NCI-H748 (cell line): ENCODE results near the gene MEGF9.
"Not testable (repeated sequence)": the region's sequence is repeated elsewhere in the genome, so short reads cannot be mapped to it uniquely, and the experiment has no call there.

Source experiments
- DNase-seq: peaks from one replicate; lab custom pipeline; 2025; ENCODE audit not compliant: unreplicated experiment; lab: John Stamatoyannopoulos, UW

The MEGF9 gene

GRCh38 chr9:120659676-120660075 is 54.6 kb downstream of the MEGF9 start:
- DNase-seq: no peak

DNA sequence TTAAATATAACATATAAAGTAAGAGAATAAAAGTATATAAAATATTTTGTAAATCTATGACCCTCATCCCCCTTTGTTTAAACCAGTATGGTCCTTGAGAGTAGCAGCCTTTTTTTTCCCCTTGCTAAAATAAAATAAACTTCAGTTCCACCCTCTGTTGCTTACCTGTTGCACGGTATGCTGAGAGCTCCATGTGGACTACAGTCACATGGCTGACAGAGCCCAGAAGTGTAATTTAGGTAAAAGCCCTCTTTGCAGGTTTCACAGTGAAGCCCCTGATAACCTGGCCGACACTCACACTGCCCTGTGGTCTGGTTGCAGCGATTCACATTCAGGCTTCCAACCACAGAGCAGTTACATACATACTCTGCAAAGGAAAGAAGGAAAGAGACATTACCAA is 55.1 kb downstream of the MEGF9 start:
- no peak for DNase-seq

GRCh38 chr9:120655005-120655622 is 59.2 kb downstream of the MEGF9 start:
- DNase-seq: no peak

GRCh38 chr9:120654272-120654671 is 60.0 kb downstream of the MEGF9 start:
- no peak for DNase-seq

DNA sequence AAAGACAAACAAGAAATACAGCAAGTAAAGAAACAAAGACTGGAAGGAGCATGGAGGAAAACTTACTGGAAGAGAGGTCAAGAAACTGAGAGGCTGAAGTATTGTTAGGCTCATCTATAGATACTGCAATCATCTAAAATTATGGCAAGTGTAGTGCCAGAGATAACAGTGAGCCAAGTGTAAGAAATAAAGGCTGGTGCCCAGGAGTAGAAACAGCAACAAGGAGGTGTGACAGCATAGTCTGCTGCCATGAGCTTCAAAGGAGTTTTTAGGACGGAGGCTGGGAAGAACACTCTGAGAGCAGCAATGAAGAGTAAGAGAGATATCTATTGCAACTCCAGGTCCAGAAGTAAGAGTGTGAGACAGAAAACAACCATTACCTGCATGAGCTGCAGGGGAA is 60.5 kb downstream of the MEGF9 start:
- DNase-seq: no peak

DNA sequence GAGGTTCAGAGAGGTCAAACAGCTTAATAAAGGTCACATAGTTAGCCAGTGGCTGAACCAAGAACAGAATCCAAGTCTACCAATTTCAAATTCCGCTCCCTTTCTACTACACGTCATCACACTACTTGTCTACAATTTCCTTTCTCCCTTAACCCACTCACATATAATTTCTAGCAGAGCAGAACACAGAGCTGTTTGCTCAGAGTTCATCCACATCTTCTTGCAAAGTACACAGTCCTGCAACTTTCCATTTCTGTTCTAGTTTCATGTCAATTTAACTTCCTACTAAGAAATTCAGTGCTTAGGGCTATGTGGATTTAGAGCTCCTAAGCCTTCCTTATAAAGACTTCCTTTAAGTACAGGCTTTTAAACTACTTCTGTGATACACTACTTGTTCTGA is 61.3 kb downstream of the MEGF9 start:
- no peak for DNase-seq

- DNase-seq: no peak
These were observed 63.9 kb downstream of the MEGF9 start for GRCh38 chr9:120650352-120650751.

DNA sequence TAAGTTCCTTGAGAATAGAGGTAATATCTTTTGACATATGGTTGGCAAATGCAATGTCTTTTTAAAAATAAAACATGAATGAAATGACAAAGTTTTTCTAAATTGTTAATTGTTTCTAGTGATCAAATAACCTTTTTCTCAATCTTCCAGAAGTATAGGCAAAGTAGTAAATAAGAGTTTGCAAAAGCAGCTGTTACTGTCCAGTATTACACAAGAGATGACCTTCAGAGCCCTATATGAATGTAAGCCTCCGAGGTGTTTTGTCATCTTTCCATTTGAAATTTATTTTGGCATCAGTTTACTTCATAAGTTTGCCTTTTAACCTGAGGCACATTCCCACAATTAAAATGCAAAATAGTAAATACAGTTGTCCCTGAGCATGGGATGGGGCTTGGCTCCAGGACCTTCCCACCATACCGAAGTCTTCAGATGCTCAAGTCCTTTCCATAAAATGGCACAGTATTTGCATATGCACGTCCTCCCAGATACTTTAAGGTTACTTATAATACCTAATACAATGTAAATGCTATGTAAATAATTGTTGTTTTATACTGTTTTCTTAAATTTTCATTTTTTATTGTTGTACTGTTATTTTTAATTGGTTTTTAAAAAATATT is 65.6 kb downstream of the MEGF9 start:
- no peak for DNase-seq

DNA sequence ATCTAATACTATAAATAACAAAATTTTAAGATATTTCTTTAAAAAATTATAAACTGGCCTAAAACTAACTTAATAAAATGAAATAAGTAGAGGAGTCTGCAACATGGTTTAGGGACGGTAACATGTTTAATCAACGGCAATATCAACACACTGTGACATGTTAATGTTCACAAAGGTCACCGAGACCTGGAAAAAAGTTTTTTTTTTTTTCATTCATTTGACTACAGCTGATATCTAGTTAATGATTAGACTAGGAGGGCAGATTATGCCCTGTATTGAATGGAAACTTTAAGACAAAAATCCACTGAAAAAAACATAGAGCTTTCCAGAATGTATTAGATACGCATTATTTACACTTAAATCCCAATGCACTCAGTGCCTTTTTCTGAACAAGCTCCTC is 67.3 kb downstream of the MEGF9 start:
- no peak for DNase-seq

DNA sequence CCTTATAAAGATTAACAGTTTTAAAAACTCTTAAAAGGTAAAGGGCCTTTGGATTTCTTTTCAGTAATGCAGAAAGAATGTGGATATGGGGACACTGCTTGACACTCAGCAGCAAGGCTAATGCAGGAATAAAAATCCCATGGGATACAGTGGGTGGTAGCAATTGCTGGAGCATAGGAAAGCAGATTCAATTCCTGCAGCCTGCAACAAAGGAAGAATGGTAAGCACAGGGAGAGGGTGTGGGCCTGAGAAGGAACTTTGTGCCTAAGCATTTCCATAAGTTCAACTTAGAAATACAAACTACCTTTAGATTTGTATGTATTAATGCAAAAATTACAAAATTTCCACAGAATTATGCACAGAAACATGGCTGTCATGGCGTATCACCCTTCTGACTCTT is 68.5 kb downstream of the MEGF9 start:
- DNase-seq: no peak

- DNase-seq: no peak
These were observed 71.2 kb downstream of the MEGF9 start for GRCh38 chr9:120643061-120643460.

GRCh38 chr9:120642129-120642770 is 72.0 kb downstream of the MEGF9 start:
- DNase-seq: no peak

- DNase-seq: not testable (repeated sequence)
These were observed 73.4 kb downstream of the MEGF9 start for GRCh38 chr9:120640874-120641273.

GRCh38 chr9:120640380-120640779 is 73.9 kb downstream of the MEGF9 start:
- DNase-seq: no peak

DNA sequence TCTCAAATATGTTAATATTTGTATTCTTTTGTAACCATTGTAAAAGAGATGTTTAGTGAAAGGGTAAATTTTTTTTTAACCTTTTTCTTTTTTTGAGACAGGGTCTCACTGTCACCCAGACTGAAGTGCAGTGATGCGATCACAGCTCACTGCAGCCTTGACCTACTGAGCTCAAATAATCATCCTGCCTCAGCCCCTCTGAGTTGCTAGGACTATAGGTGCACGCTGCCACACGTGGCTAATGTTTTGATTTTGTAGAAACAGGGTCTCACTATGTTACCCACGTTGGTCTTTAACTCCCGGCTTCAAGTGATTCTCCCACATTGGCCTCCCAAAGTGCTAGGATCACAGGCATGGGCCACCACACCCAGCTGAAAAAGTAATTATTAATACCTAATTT is 76.4 kb downstream of the MEGF9 start:
- DNase-seq: no peak

DNA sequence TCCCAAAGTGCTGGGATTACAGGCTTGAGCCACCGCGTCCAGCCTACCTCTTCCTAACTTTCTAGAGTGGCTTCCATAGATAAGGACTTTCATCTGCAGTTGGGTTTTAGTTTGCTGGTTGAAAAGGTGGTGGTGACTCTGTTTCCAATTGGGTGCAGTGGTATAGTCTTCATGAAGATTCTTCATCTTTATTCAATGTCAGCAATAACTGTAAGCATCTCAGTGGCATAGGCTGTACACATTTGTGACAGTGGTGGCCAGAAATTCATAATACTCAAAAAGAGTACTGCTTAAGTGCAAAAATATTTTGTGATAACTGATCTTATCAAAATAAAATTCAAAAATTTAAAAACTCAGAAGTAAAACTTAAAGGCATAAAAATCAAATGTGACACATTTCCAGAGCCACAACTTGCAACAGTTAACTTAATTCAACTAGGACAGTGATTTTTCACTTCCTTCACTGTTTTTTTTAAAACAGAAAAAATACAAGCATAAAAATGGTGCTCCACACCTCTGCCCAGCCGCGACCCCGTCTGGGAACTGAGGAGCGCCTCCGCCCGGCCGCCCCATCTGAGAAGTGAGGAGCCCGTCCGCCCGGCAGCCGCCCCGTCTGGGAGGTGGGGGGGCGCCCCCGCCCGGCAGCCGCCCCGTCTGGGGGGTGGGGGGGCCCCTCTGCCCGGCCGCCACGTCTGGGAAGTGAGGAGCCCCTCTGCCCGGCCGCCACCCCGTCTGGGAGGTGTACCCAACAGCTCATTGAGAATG is 77.9 kb downstream of the MEGF9 start:
- DNase-seq: no peak

- DNase-seq: no peak
These were observed 79.3 kb downstream of the MEGF9 start for GRCh38 chr9:120635011-120635410.

DNA sequence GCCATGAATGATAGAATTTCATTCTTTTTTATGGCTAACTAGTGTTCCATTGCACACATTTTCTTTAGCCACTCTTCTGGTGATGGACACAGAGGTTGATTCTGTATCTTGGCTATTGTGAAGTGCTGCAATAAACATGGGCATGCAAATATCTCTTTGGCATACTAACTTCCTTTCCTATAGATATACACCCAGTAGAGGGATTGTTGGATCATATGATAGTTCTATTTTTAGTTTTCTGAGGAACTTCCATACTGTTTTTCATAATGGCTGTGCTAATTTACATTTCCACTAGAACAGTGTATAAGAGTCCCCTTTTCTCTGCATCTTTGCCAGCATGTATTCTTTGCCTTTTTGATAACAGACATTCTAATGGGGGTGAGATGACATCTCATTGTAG is 83.9 kb downstream of the MEGF9 start:
- DNase-seq: no peak

GRCh38 chr9:120628925-120629497 is 85.3 kb downstream of the MEGF9 start:
- not testable (repeated sequence) for DNase-seq

- DNase-seq: no peak
These were observed 85.9 kb downstream of the MEGF9 start for GRCh38 chr9:120628207-120628924.

- DNase-seq: no peak
These were observed 87.2 kb downstream of the MEGF9 start for GRCh38 chr9:120627073-120627472.
